A549 (cell line): Measurements from ENCODE around the gene MYB. TPM values are rescaled to one million over a fixed set of nuclear protein-coding genes. Genes with fewer than 3 reads are reported as not detected.

Experiments
- ATAC-seq, 2 experiments: fragments of 200-7000 bp in 1 of 2; fragments of >200 bp in 1 of 2; cut with Nextera tagmentation in 1 of 2; cut with Tn5 transposase in 1 of 2; 3 replicates each; pipeline versions ENCODE4 v1.8.0 to v1.9.1; 2018 to 2020; ENCODE audit warnings: mild to moderate bottlenecking in 1 of 2, moderate library complexity in 1 of 2
- CTCF ChIA-PET: fragments of 300-600 bp; sonication (Branson Sonifier 250); formaldehyde crosslinking; extraction: SDS; loops from one replicate; lab custom pipeline; 2021; ENCODE audit warnings: antibody characterized with exemption, inconsistent platforms; lab: Yijun Ruan, JAX
- POLR2A ChIA-PET: fragments of 350-600 bp; formaldehyde crosslinking; extraction: SDS; loops from one replicate; lab custom pipeline; 2021; ENCODE audit warnings: antibody characterized with exemption, inconsistent platforms; lab: Yijun Ruan, JAX
- DNase-seq, 2 experiments: peaks; one replicate each; pipeline versions ENCODE4 v3.0.0 to v3.0.0-alpha.2; 2011 to 2016; ENCODE audit warnings: low read depth in 1 of 2, low spot score in 1 of 2
- FAIRE-seq: peaks from 2 replicates; lab custom pipeline; 2011; peaks lifted over from hg19 to GRCh38; lab: Jason Lieb, UNC
- H3K27ac ChIP-seq, 2 experiments: fragments of >200 bp; sonication (Bioruptor Twin); formaldehyde crosslinking; 3 replicates each; pipeline ENCODE4 v1.5.1; 2016 to 2017
- H3K4me1 ChIP-seq: fragments of >200 bp; sonication (Bioruptor Twin); formaldehyde crosslinking; 3 replicates; pipeline ENCODE4 v1.6.1; 2016
- H3K4me2 ChIP-seq: fragments of >200 bp; sonication (Bioruptor Twin); formaldehyde crosslinking; 3 replicates; pipeline ENCODE4 v1.6.1; 2016
- H3K4me3 ChIP-seq: fragments of >200 bp; sonication (Bioruptor Twin); formaldehyde crosslinking; 3 replicates; pipeline ENCODE4 v1.5.1; 2016
- H3K9me3 ChIP-seq: fragments of >200 bp; sonication (Bioruptor Twin); formaldehyde crosslinking; 3 replicates; pipeline ENCODE4 v1.6.1; 2016
- BCL3 ChIP-seq: fragments of >200 bp; sonication (Bioruptor Twin); formaldehyde crosslinking; IDR thresholded peaks from 3 replicates; pipeline ENCODE4 v1.6.1; 2016
- BHLHE40 ChIP-seq: IDR thresholded peaks from 2 replicates; pipeline ENCODE4 v1.6.1; 2012; ENCODE audit warnings: low read depth, low read length, inconsistent platforms
- CBX2 ChIP-seq: fragments of 200-600 bp; sonication (generic); IDR thresholded peaks from 2 replicates; pipeline ENCODE4 v1.6.1; 2016; ENCODE audit warnings: low read depth, mild to moderate bottlenecking, borderline replicate concordance
- CHD4 ChIP-seq: fragments of 200-600 bp; sonication (generic); IDR thresholded peaks from 2 replicates; pipeline ENCODE4 v1.6.1; 2016; ENCODE audit warnings: antibody characterized with exemption, mild to moderate bottlenecking, borderline replicate concordance
- EHF ChIP-seq: fragments of 250-450 bp; sonication (Bioruptor Pico); IDR thresholded peaks from 2 replicates; pipeline ENCODE4 v1.5.0; 2020; ENCODE audit warnings: mild to moderate bottlenecking
- GATA3 ChIP-seq: IDR thresholded peaks from 2 replicates; pipeline ENCODE4 v1.6.1; 2012; ENCODE audit warnings: borderline replicate concordance
- HES2 ChIP-seq: fragments of >200 bp; sonication (Bioruptor Twin); formaldehyde crosslinking; IDR thresholded peaks from 2 replicates; pipeline ENCODE4 v1.6.1; 2016
- JUNB ChIP-seq: fragments of >200 bp; sonication (Bioruptor Twin); formaldehyde crosslinking; IDR thresholded peaks from 2 replicates; pipeline ENCODE4 v1.6.1; 2016
- MAX ChIP-seq: IDR thresholded peaks from 2 replicates; pipeline ENCODE4 v1.6.1; 2012
- PHF8 ChIP-seq: fragments of 200-600 bp; sonication (generic); IDR thresholded peaks from 2 replicates; pipeline ENCODE4 v1.6.1; 2016; ENCODE audit warnings: low read depth, mild to moderate bottlenecking, antibody characterized with exemption, moderate library complexity, borderline replicate concordance
- RNF2 ChIP-seq: fragments of 200-600 bp; sonication (generic); IDR thresholded peaks from 2 replicates; pipeline ENCODE4 v1.6.1; 2016; ENCODE audit warnings: low read depth, mild to moderate bottlenecking, antibody characterized with exemption, moderate library complexity, borderline replicate concordance
- SMC3 ChIP-seq: fragments of >200 bp; sonication (Bioruptor Twin); formaldehyde crosslinking; IDR thresholded peaks from 3 replicates; pipeline ENCODE4 v1.6.1; 2018; ENCODE audit warnings: inconsistent platforms
- SREBF2 ChIP-seq: fragments of 450-650 bp; IDR thresholded peaks from 2 replicates; pipeline ENCODE4 v1.6.1; 2014; ENCODE audit warnings: mild to moderate bottlenecking, moderate library complexity
- TP53 ChIP-seq: fragments of 250-450 bp; sonication (Bioruptor Pico); IDR thresholded peaks from 2 replicates; pipeline ENCODE4 v1.5.0; 2021; ENCODE audit warnings: mild to moderate bottlenecking, moderate library complexity
- WGBS: methylation state at CpG from one replicate; pipeline ENCODE4 v1.1.6; 2017; ENCODE audit errors: missing lambda C conversion rate; 5-methylcytosine and 5-hydroxymethylcytosine counted together
- polyA plus RNA-seq, 4 experiments: library from polyadenylated mRNA; depleted of rRNA in 3 of 4; stranded (reverse); fragments of >200 nt; fragmentation: RNase III in 1 of 4; extraction: RNeasy Plus Mini Kit Qiagen cat#74134 plus additional on column Dnase treatment in 1 of 4; gene quantifications; 2 replicates in 3 of 4; 3 replicates in 1 of 4; pipeline ENCODE4 v1.2.3, GENCODE V29; 2011 to 2017
- TF ChIP-seq, protein P1 (sequence below): IDR thresholded peaks from 2 replicates; pipeline ENCODE4 v1.6.1; 2012
- TF ChIP-seq, protein P2 (sequence below): fragments of 200-600 bp; sonication (generic); IDR thresholded peaks from 2 replicates; pipeline ENCODE4 v1.6.1; 2016; ENCODE audit warnings: antibody characterized with exemption, mild to moderate bottlenecking, moderate library complexity
- TF ChIP-seq, protein P3 (sequence below): fragments of 250-450 bp; sonication (Bioruptor Pico); IDR thresholded peaks from 2 replicates; pipeline ENCODE4 v1.5.0; 2021; ENCODE audit warnings: mild to moderate bottlenecking, moderate library complexity, borderline replicate concordance

Gene MYB
- polyA plus RNA-seq, 2 of the 4 experiments (the other 2 are of a cell fraction), result 0.22 to 0.27 TPM

DNA sequence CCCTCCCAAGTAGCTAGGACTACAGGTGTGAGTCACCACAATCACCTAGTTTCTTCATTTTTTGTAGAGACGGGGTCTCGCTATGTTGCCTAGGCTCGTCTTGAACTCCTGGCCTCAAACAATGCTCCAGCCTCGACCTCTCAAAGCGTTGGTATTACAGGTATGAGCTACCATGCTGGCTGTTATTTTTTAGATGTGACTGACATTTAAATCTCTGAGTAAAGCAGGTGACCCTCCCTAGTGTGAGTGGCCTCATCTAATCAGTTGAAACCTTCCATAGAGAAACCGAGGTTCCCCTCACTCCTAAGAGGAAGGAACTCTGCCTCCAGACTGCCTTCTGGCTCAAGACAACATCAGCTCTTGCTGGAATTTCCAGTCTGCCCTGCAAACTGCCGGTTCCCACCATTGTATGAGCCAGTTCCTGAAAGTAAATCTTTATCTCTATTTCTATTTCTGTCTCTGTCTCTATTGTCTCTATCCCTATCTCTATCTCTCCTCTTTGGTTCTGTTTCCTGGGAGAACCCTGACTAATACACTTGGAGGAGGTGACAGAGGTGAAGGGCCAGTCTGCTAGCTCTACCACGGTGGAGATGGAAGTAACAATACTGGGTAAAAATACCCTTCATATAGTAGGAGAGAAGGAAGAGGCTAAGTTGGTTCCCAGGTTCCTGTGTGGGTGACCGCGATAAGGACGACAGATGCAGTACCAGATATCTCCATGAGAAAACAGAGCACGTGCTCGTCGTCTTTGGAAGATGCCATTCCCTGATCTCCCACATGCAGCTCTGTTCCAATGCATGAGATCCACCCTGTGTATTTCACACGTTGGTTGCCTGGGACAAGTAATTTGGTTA, 81.0 kb downstream of the MYB start:
- 66% methylated on average over 15 of the region's 15 CpGs for WGBS

More for the DNA sequence above, 81.0 kb downstream of the MYB start:
- no peak for TF ChIP-seq BHLHE40
- no peak for TF ChIP-seq HES2
- TF ChIP-seq, protein P1, sequence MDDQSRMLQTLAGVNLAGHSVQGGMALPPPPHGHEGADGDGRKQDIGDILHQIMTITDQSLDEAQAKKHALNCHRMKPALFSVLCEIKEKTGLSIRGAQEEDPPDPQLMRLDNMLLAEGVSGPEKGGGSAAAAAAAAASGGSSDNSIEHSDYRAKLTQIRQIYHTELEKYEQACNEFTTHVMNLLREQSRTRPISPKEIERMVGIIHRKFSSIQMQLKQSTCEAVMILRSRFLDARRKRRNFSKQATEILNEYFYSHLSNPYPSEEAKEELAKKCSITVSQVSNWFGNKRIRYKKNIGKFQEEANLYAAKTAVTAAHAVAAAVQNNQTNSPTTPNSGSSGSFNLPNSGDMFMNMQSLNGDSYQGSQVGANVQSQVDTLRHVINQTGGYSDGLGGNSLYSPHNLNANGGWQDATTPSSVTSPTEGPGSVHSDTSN, result no peak
- TF ChIP-seq, protein P2, sequence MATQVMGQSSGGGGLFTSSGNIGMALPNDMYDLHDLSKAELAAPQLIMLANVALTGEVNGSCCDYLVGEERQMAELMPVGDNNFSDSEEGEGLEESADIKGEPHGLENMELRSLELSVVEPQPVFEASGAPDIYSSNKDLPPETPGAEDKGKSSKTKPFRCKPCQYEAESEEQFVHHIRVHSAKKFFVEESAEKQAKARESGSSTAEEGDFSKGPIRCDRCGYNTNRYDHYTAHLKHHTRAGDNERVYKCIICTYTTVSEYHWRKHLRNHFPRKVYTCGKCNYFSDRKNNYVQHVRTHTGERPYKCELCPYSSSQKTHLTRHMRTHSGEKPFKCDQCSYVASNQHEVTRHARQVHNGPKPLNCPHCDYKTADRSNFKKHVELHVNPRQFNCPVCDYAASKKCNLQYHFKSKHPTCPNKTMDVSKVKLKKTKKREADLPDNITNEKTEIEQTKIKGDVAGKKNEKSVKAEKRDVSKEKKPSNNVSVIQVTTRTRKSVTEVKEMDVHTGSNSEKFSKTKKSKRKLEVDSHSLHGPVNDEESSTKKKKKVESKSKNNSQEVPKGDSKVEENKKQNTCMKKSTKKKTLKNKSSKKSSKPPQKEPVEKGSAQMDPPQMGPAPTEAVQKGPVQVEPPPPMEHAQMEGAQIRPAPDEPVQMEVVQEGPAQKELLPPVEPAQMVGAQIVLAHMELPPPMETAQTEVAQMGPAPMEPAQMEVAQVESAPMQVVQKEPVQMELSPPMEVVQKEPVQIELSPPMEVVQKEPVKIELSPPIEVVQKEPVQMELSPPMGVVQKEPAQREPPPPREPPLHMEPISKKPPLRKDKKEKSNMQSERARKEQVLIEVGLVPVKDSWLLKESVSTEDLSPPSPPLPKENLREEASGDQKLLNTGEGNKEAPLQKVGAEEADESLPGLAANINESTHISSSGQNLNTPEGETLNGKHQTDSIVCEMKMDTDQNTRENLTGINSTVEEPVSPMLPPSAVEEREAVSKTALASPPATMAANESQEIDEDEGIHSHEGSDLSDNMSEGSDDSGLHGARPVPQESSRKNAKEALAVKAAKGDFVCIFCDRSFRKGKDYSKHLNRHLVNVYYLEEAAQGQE, result no peak
- TF ChIP-seq PHF8, result no peak
- TF ChIP-seq MAX, result no peak
- no peak for TF ChIP-seq TP53 (CRISPR knock-in tag)
- TF ChIP-seq RNF2, result no peak
- no peak for TF ChIP-seq BCL3
- no peak for TF ChIP-seq JUNB
- TF ChIP-seq, protein P3, sequence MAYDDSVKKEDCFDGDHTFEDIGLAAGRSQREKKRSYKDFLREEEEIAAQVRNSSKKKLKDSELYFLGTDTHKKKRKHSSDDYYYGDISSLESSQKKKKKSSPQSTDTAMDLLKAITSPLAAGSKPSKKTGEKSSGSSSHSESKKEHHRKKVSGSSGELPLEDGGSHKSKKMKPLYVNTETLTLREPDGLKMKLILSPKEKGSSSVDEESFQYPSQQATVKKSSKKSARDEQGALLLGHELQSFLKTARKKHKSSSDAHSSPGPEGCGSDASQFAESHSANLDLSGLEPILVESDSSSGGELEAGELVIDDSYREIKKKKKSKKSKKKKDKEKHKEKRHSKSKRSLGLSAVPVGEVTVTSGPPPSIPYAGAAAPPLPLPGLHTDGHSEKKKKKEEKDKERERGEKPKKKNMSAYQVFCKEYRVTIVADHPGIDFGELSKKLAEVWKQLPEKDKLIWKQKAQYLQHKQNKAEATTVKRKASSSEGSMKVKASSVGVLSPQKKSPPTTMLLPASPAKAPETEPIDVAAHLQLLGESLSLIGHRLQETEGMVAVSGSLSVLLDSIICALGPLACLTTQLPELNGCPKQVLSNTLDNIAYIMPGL (CRISPR knock-in tag), result no peak
- TF ChIP-seq GATA3, result no peak
- TF ChIP-seq CBX2, result no peak
- TF ChIP-seq CHD4, result no peak
- no peak for TF ChIP-seq SMC3
- no peak for TF ChIP-seq SREBF2
- TF ChIP-seq EHF (CRISPR knock-in tag), result no peak
- no peak for FAIRE-seq
- no peak for DNase-seq
- Histone ChIP-seq H3K4me2 (no peak overlapping the region), H3K9me3 (no peaks in the 10 kb centered on the region), H3K27ac (no peak overlapping the region), H3K4me3 (no peak overlapping the region), H3K4me1 (no peaks in the 10 kb centered on the region)
- ChIA-PET CTCF (no interaction called here), POLR2A (no interaction called here)
- ATAC-seq, result 0 out of 6 replicates have a peak, but pooled peaks of 1 of the 2 experiments have one; percentile 34
